ENCODE data around the gene RAB3C.

DNA sequence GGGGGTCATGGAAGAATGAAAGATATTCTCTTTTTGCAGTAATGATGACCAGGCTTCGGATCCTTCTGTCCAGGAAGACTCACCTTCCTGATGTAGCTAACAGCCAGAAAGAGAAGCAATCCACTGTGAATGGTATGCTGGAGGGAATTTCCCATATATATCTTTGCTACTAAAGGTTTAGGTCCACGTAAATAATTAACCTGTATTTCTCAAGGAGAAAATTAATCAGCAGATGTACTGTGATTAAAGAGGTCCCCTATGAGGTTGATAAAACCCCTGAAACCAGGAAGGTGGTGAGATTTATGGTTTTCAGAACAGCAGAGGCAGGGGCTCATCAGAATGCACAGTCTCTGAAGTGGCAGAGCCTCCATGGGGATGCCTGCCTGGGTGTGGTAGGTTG, 11.4 kb upstream of the RAB3C start:
- TF ChIP-seq FOXP2 (optimal IDR thresholded peaks at IDR 0.05; ENCODE audit: control extremely low read depth, extremely low read length, insufficient read depth) (no peak), EZH2 (IDR thresholded peaks at IDR 0.05) (no peak)

Measured in SK-N-MC (cell line).